HG02678 (cell line): Measurements from ENCODE around the gene PLAC8.
"Not testable (repeated sequence)": the region's sequence is repeated elsewhere in the genome, so short reads cannot be mapped to it uniquely, and the experiment has no call there.

Experiments
- ATAC-seq: cut with Tn5 transposase; IDR thresholded peaks from one replicate; pipeline ENCODE4 v1.9.1; 2021; ENCODE audit warnings: mild to moderate bottlenecking, moderate library complexity; ENCODE audit not compliant: unreplicated experiment

The PLAC8 gene

GRCh38 chr4:83074086-83074704 lies 40.3 kb downstream of the PLAC8 start:
- peak; percentile 82 for ATAC-seq

- ATAC-seq: no peak
Observed at GRCh38 chr4:83071116-83071515, 43.4 kb downstream of the PLAC8 start.

- no peak for ATAC-seq
Observed at GRCh38 chr4:83067058-83067639, 47.4 kb downstream of the PLAC8 start.

GRCh38 chr4:83065266-83065665 lies 49.3 kb downstream of the PLAC8 start:
- no peak for ATAC-seq

- ATAC-seq: no peak
Observed at GRCh38 chr4:83062739-83063138, 51.8 kb downstream of the PLAC8 start.

GRCh38 chr4:83054928-83055327 lies 59.6 kb downstream of the PLAC8 start:
- ATAC-seq: no peak

GRCh38 chr4:83048781-83049180 lies 65.7 kb downstream of the PLAC8 start:
- not testable (repeated sequence) for ATAC-seq

- ATAC-seq: no peak
Observed at GRCh38 chr4:83046693-83047473, 67.6 kb downstream of the PLAC8 start.

GRCh38 chr4:83043801-83044407 lies 70.6 kb downstream of the PLAC8 start:
- no peak for ATAC-seq

GRCh38 chr4:83043157-83043556 lies 71.4 kb downstream of the PLAC8 start:
- not testable (repeated sequence) for ATAC-seq

GRCh38 chr4:83040269-83040668 lies 74.3 kb downstream of the PLAC8 start:
- no peak for ATAC-seq
